Stimulated activated CD8-positive, alpha-beta memory T cell treated with anti-CD3 and anti-CD28 coated beads, Interleukin-15, amount 100 ng/mL, for 1 hour (primary cell): ENCODE results near the gene MXRA7.
"Not testable (repeated sequence)": the region's sequence is repeated elsewhere in the genome, so short reads cannot be mapped to it uniquely, and the experiment has no call there.

Source experiments
- DNase-seq: peaks from one replicate; pipeline ENCODE4 v3.0.0-alpha.2; 2020; ENCODE audit warnings: low read depth

Gene MXRA7

GRCh38 chr17:76716146-76716838 lies 5.5 kb upstream of the MXRA7 start:
- DNase-seq = peak; percentile 39

GRCh38 chr17:76715496-76715830 lies 4.7 kb upstream of the MXRA7 start:
- no peak for DNase-seq

- DNase-seq = peak; percentile 77
Measured at GRCh38 chr17:76714822-76715495, 4.2 kb upstream of the MXRA7 start.

GRCh38 chr17:76714336-76714735 lies 3.6 kb upstream of the MXRA7 start:
- no peak for DNase-seq

- no peak for DNase-seq
Measured at GRCh38 chr17:76713765-76714164, 3.0 kb upstream of the MXRA7 start.

- DNase-seq = not testable (repeated sequence)
Measured at GRCh38 chr17:76712321-76712720, 1.6 kb upstream of the MXRA7 start.

- DNase-seq = not testable (repeated sequence)
Measured at GRCh38 chr17:76709951-76710862, 558 bp downstream of the MXRA7 start.

GRCh38 chr17:76709077-76709950 lies 1.5 kb downstream of the MXRA7 start:
- DNase-seq = no peak

- DNase-seq = no peak
Measured at GRCh38 chr17:76707985-76708807, 2.6 kb downstream of the MXRA7 start.

GRCh38 chr17:76706817-76707216 lies 3.9 kb downstream of the MXRA7 start:
- no peak for DNase-seq

- DNase-seq = no peak
Measured at GRCh38 chr17:76704805-76705204, 6.0 kb downstream of the MXRA7 start.

GRCh38 chr17:76702941-76703637 lies 7.7 kb downstream of the MXRA7 start:
- no peak for DNase-seq

- DNase-seq = no peak
Measured at GRCh38 chr17:76702076-76702475, 8.7 kb downstream of the MXRA7 start.

- DNase-seq = no peak
Measured at GRCh38 chr17:76701471-76701967, 9.2 kb downstream of the MXRA7 start.

- no peak for DNase-seq
Measured at GRCh38 chr17:76700617-76701470, 9.9 kb downstream of the MXRA7 start.

- no peak for DNase-seq
Measured at GRCh38 chr17:76700270-76700616, 10.5 kb downstream of the MXRA7 start.

GRCh38 chr17:76698466-76698977 lies 12.2 kb downstream of the MXRA7 start:
- DNase-seq = not testable (repeated sequence)

- no peak for DNase-seq
Measured at GRCh38 chr17:76697702-76698465, 12.9 kb downstream of the MXRA7 start.
